Measurements from ENCODE around the gene AUTS2.

AUTS2 gene

GRCh38 chr7:70758646-70759045, 1160.4 kb downstream of the AUTS2 start:
- CTCF ChIA-PET: interaction anchor here (0.6 to 2.5 kb wide), 2 partner anchors 12 to 60 kb away, joined by 3 to 8 read pairs; no protein-coding TSS in a partner anchor

GRCh38 chr7:70759674-70760073, 1161.4 kb downstream of the AUTS2 start:
- ChIA-PET CTCF (interaction anchor here (0.8 to 2.5 kb wide), 3 partner anchors 11 to 19 kb away, joined by 3 to 8 read pairs (median 4); no protein-coding TSS in a partner anchor), POLR2A (no interaction called here)
- DNase-seq (ENCODE audit: low read depth, low spot score): no peak
- no peak for TF ChIP-seq CTCF (IDR thresholded peaks at IDR 0.05; ENCODE audit: insufficient read depth, low read length, missing control alignments)
- no peak overlapping the region for H3K4me3 ChIP-seq (ENCODE audit: low read depth, low read length)

More at GRCh38 chr7:70758646-70759045, 1160.4 kb downstream of the AUTS2 start:
- no peak for TF ChIP-seq CTCF (IDR thresholded peaks at IDR 0.05; ENCODE audit: insufficient read depth, low read length, missing control alignments)
- no peak overlapping the region for H3K4me3 ChIP-seq (ENCODE audit: low read depth, low read length)
- no peak for DNase-seq (ENCODE audit: low read depth, low spot score)
- POLR2A ChIA-PET: no interaction called here

GRCh38 chr7:70761711-70762328, 1163.5 kb downstream of the AUTS2 start:
- no peak for TF ChIP-seq CTCF (IDR thresholded peaks at IDR 0.05; ENCODE audit: insufficient read depth, low read length, missing control alignments)
- no peak for DNase-seq (ENCODE audit: low read depth, low spot score)
- H3K4me3 ChIP-seq (ENCODE audit: low read depth, low read length): no peak overlapping the region
- CTCF ChIA-PET: interaction anchor here (1.5 kb wide), 1 partner anchor 10 kb away, joined by 3 read pairs; no protein-coding TSS in a partner anchor
- POLR2A ChIA-PET: no interaction called here

GRCh38 chr7:70762696-70763095, 1164.4 kb downstream of the AUTS2 start:
- H3K4me3 ChIP-seq (ENCODE audit: low read depth, low read length): no peak overlapping the region
- ChIA-PET POLR2A (interaction anchor here (0.8 kb wide), 1 partner anchor 201 kb away, joined by 3 read pairs; no protein-coding TSS in a partner anchor), CTCF (no interaction called here)
- TF ChIP-seq CTCF (IDR thresholded peaks at IDR 0.05; ENCODE audit: insufficient read depth, low read length, missing control alignments): no peak
- no peak for DNase-seq (ENCODE audit: low read depth, low spot score)

- no peak overlapping the region for H3K4me3 ChIP-seq (ENCODE audit: low read depth, low read length)
- POLR2A ChIA-PET: no interaction called here
- CTCF ChIA-PET: no interaction called here
Observed at GRCh38 chr7:70763961-70764691, 1165.9 kb downstream of the AUTS2 start.

More at GRCh38 chr7:70763961-70764691, 1165.9 kb downstream of the AUTS2 start:
- no peak for DNase-seq (ENCODE audit: low read depth, low spot score)
- no peak for TF ChIP-seq CTCF (IDR thresholded peaks at IDR 0.05; ENCODE audit: insufficient read depth, low read length, missing control alignments)
